HUES6 (cell line): ENCODE results near the gene RYR3.

Source experiments
- H3K27ac ChIP-seq: 2 replicates; pipeline ENCODE4 v1.7.0; 2013; ENCODE audit warnings: low read depth, mild to moderate bottlenecking, low read length, inconsistent platforms
- H3K27me3 ChIP-seq: 2 replicates; pipeline ENCODE4 v1.6.1; 2013; ENCODE audit warnings: low read length; ENCODE audit not compliant: control insufficient read depth, insufficient read depth
- H3K36me3 ChIP-seq: 2 replicates; pipeline ENCODE4 v1.6.1; 2013; ENCODE audit warnings: low read length; ENCODE audit not compliant: control insufficient read depth, insufficient read depth
- H3K4me1 ChIP-seq: 2 replicates; pipeline ENCODE4 v1.6.1; 2013; ENCODE audit warnings: low read length; ENCODE audit not compliant: control insufficient read depth, insufficient read depth
- H3K4me3 ChIP-seq: 2 replicates; pipeline ENCODE4 v1.5.1; 2013; ENCODE audit warnings: low read depth, low read length
- H3K9ac ChIP-seq: one replicate; pipeline ENCODE4 v1.6.1; 2013; ENCODE audit warnings: mild to moderate bottlenecking, low read length
- H3K9me3 ChIP-seq: 2 replicates; pipeline ENCODE4 v1.6.1; 2013; ENCODE audit warnings: low read depth, low read length; ENCODE audit not compliant: control insufficient read depth, insufficient read depth

RYR3 gene

GRCh38 chr15:33419701-33420100, 108.9 kb downstream of the RYR3 start:
- no peak overlapping the region for H3K9ac ChIP-seq
- no peaks in the 10 kb centered on the region for H3K4me1 ChIP-seq
- no peak overlapping the region for H3K27ac ChIP-seq
- H3K4me3 ChIP-seq = no peak overlapping the region
- no peaks in the 10 kb centered on the region for H3K9me3 ChIP-seq
- H3K36me3 ChIP-seq = no peaks in the 10 kb centered on the region
- no peaks in the 10 kb centered on the region for H3K27me3 ChIP-seq

GRCh38 chr15:33424025-33424424, 113.3 kb downstream of the RYR3 start:
- no peak overlapping the region for H3K4me3 ChIP-seq
- no peak overlapping the region for H3K9ac ChIP-seq
- H3K9me3 ChIP-seq = no peaks in the 10 kb centered on the region
- no peaks in the 10 kb centered on the region for H3K36me3 ChIP-seq
- H3K27ac ChIP-seq = no peak overlapping the region
- H3K4me1 ChIP-seq = peaks cover 3% of the 10 kb centered on the region
- no peaks in the 10 kb centered on the region for H3K27me3 ChIP-seq

- H3K9me3 ChIP-seq = no peaks in the 10 kb centered on the region
- no peaks in the 10 kb centered on the region for H3K36me3 ChIP-seq
- H3K27ac ChIP-seq = no peak overlapping the region
- no peaks in the 10 kb centered on the region for H3K27me3 ChIP-seq
- no peak overlapping the region for H3K4me3 ChIP-seq
- no peak overlapping the region for H3K9ac ChIP-seq
- H3K4me1 ChIP-seq = peaks cover 7% of the 10 kb centered on the region
Measured at GRCh38 chr15:33425142-33425541, 114.4 kb downstream of the RYR3 start.

- no peaks in the 10 kb centered on the region for H3K9me3 ChIP-seq
- no peaks in the 10 kb centered on the region for H3K27me3 ChIP-seq
- no peak overlapping the region for H3K4me3 ChIP-seq
- H3K4me1 ChIP-seq = peaks cover 7% of the 10 kb centered on the region
- no peak overlapping the region for H3K9ac ChIP-seq
- no peaks in the 10 kb centered on the region for H3K36me3 ChIP-seq
- H3K27ac ChIP-seq = no peak overlapping the region
Measured at GRCh38 chr15:33430577-33430976, 119.8 kb downstream of the RYR3 start.

GRCh38 chr15:33433821-33434220, 123.1 kb downstream of the RYR3 start:
- H3K9ac ChIP-seq = no peak overlapping the region
- H3K27me3 ChIP-seq = no peaks in the 10 kb centered on the region
- H3K9me3 ChIP-seq = no peaks in the 10 kb centered on the region
- H3K36me3 ChIP-seq = no peaks in the 10 kb centered on the region
- no peak overlapping the region for H3K4me3 ChIP-seq
- H3K4me1 ChIP-seq = peaks cover 6% of the 10 kb centered on the region
- H3K27ac ChIP-seq = no peak overlapping the region

GRCh38 chr15:33438396-33438795, 127.6 kb downstream of the RYR3 start:
- Histone ChIP-seq H3K4me3 (no peak overlapping the region), H3K9ac (no peak overlapping the region), H3K4me1 (no peaks in the 10 kb centered on the region), H3K9me3 (no peaks in the 10 kb centered on the region), H3K27me3 (no peaks in the 10 kb centered on the region), H3K27ac (no peak overlapping the region), H3K36me3 (no peaks in the 10 kb centered on the region)

- H3K4me3 ChIP-seq = no peak overlapping the region
- H3K9ac ChIP-seq = no peak overlapping the region
- H3K4me1 ChIP-seq = no peaks in the 10 kb centered on the region
- H3K9me3 ChIP-seq = no peaks in the 10 kb centered on the region
- H3K36me3 ChIP-seq = no peaks in the 10 kb centered on the region
- H3K27me3 ChIP-seq = no peaks in the 10 kb centered on the region
- no peak overlapping the region for H3K27ac ChIP-seq
Measured at GRCh38 chr15:33440900-33441299, 130.1 kb downstream of the RYR3 start.

- Histone ChIP-seq H3K4me3 (no peak overlapping the region), H3K4me1 (no peaks in the 10 kb centered on the region), H3K9me3 (no peaks in the 10 kb centered on the region), H3K9ac (no peak overlapping the region), H3K27me3 (no peaks in the 10 kb centered on the region), H3K36me3 (no peaks in the 10 kb centered on the region), H3K27ac (no peak overlapping the region)
Measured at GRCh38 chr15:33442449-33442848, 131.7 kb downstream of the RYR3 start.

- Histone ChIP-seq H3K9ac (no peak overlapping the region), H3K27me3 (no peaks in the 10 kb centered on the region), H3K36me3 (no peaks in the 10 kb centered on the region), H3K4me3 (no peak overlapping the region), H3K27ac (no peak overlapping the region), H3K4me1 (peaks cover 6% of the 10 kb centered on the region; the same call in 1 of the 2 replicates), H3K9me3 (no peaks in the 10 kb centered on the region)
Measured at GRCh38 chr15:33443708-33444107, 132.9 kb downstream of the RYR3 start.

GRCh38 chr15:33445984-33446383, 135.2 kb downstream of the RYR3 start:
- Histone ChIP-seq H3K9ac (no peak overlapping the region), H3K27me3 (no peaks in the 10 kb centered on the region)

GRCh38 chr15:33448151-33448550, 137.4 kb downstream of the RYR3 start:
- no peaks in the 10 kb centered on the region for H3K27me3 ChIP-seq
- H3K4me3 ChIP-seq = no peak overlapping the region
- H3K36me3 ChIP-seq = no peaks in the 10 kb centered on the region
- peaks cover 12% of the 10 kb centered on the region; the same call in 1 of the 2 replicates for H3K4me1 ChIP-seq
- no peak overlapping the region for H3K9ac ChIP-seq
- no peak overlapping the region for H3K27ac ChIP-seq
- no peaks in the 10 kb centered on the region for H3K9me3 ChIP-seq

More at GRCh38 chr15:33445984-33446383, 135.2 kb downstream of the RYR3 start:
- Histone ChIP-seq H3K4me1 (peaks cover 12% of the 10 kb centered on the region; the same call in 1 of the 2 replicates), H3K9me3 (no peaks in the 10 kb centered on the region), H3K27ac (no peak overlapping the region), H3K36me3 (no peaks in the 10 kb centered on the region), H3K4me3 (no peak overlapping the region)
